Mucosa of gallbladder (tissue), 1 donor: ENCODE results near the gene NFIA. TPM values are rescaled to one million over a fixed set of nuclear protein-coding genes. Genes with fewer than 3 reads are reported as not detected.

Experiments
- DNase-seq: peaks from one replicate; pipeline ENCODE4 v3.0.0-alpha.2; 2020; ENCODE audit warnings: low spot score
- total RNA-seq: library from RNA; stranded (reverse); gene quantifications from one replicate; pipeline ENCODE4 v1.2.1, GENCODE V29; 2021
- donor health status: DM: no; HTN: no; CAD: no.

NFIA gene
- total RNA-seq, 1 donor from 2014 or later: 82.8 TPM

DNA sequence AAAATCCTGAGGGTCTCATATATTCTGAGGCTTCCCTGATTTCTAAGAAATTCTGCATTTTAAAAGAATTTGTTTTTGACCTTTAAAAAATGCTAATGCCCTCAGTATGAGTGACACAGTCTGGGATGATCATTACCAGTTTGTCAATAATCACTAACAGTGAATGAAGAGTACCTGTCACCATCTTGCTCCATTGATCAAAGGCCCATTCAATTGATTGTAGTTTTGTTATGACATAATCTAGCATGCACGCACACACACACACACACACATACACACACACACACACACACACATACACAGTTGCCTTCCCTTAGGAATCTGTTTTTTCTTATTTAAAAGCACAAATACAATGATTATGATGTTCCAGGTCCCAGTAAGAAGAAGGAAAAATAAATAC is 250.4 kb downstream of the NFIA start:
- no peak for DNase-seq

DNA sequence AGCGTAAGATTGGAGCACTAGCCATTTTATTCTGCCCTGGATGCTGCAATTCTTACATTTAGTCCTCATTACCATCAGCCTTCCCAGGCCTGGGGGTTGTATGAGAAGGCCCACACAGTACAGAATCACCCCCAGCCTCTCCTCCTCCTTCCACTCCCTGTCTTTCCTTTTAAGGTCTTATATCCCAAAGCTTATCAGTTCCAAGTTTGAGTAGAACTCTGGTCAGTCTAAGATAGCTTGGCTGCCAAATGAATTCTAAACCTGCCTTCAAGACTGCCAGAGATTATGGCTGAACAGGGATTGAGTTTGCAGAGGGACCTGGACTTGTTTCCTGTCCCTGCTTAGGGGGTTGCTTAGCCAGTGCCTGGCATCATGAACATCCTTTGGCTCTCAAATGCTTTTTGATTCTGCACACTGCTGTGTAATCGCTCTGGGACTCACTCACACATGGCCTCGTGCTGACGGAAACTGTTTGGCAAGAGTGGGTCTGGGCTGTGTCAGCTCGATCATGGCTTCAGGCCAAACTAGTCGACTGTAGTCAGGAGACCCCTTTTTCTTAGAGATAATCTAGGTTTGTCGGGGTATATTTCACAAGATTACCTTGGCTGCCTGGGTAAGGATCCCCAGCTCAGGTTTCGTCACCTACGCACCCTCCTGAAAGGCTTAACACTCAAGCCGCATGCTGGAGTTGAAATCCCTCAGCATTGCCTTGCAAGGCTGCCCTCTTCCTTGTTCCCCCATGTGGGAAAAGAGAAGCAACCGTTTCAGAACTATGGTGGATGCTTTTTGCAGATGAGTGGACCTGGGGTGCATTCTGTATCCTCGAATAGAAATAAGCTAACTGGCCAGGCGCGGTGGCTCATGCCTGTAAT is 252.6 kb downstream of the NFIA start:
- no peak for DNase-seq

DNA sequence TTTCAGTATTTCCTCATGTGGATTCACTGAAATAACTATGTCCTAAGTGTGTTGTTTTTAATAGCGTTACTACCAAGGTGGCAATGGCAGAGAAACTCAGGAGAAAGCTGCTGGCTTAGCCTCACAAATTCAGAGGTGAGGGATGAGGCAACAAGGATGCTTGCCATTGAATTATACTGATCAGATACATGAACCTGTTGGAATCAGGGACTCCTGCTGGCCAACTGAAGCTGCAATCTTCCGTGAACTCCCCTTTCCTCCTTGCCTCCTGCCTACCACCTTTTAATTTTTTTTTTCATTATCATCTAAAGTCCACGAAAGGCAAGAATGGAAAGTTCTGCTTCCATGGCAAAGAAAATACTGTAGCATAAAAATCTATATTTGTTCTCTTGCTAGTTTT is 254.7 kb downstream of the NFIA start:
- DNase-seq: no peak

DNA sequence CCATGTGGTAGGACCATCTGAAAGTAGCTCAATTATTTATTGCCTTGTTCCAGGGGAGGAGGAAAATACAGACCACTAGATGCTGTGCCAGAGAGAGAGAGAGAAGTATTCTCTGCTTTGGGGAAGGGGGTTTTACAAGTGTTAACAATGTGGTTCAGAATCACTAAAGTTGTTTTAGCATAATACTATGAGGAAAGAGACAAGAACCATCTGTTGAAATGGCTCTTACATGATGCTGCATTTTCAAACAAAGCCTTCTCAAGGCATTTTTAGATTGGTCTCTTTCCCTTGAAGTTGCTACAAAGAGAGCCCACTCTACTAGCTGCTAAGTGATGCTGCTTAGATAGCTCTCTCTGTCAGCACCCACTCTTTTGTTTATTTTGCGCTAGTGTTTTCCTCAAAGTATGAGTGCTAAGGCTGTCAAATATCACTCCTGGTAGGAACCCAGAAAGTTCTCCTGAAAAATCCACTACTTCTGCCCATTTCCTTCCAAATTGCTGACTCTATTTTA is 255.1 kb downstream of the NFIA start:
- DNase-seq: no peak

DNA sequence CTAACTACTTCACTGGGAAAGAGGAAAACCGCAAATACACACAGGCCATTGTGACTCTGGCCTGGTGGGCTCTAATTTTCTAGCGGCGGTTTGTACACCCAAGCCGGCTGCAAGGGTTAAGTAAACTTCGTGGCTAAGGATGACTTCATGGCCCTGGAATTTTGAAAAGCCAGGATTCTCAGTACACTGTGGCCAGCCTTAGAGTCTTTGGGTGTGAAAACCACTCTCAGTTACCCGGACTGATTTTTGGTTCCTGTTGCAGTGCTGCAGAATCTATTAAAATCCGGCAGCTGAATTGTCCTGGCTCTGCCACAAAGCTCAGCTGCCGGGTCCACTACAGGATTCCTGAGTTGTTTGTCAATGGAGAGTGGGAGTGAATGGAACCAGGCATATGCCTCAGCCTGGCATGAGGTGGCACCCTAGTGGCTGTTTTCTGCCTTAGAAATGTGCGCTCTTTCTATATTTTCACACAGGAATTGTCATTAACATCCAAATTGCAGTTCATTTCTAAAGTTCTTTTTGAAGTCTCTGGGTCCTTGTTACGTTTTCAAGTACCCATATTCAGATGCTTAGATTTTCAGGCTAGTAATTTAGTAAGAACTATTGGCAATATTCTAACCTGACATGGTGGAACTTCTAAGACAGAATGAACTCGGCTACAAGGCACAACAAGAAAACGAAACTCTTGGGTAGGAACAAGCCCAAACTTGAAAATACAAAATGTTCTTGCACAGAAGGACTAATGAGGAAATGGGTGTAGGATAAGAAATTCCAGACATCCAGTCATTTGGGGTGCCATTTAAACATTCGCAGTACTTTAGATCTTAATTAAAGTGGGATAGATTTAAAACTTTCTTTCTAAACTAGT is 255.9 kb downstream of the NFIA start:
- DNase-seq: peak; percentile 70

DNA sequence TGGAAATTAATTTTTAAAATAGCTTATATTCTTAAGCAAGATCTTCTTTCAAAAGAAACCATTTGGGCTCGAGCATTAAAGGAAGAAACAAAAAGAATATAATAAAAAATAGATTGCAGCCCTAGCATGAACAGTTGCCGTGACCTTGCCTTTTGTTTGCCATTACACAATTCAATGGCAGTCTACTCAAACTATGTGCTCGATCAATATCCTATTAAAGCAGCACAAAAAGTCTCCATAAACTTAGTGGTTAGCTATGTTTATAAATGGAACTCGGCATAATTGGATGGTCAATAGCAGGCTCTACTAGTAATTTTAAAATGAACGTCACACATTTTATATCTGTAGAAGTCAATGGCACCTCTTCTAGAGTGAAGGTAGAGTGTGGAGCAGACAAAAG is 256.5 kb downstream of the NFIA start:
- no peak for DNase-seq

DNA sequence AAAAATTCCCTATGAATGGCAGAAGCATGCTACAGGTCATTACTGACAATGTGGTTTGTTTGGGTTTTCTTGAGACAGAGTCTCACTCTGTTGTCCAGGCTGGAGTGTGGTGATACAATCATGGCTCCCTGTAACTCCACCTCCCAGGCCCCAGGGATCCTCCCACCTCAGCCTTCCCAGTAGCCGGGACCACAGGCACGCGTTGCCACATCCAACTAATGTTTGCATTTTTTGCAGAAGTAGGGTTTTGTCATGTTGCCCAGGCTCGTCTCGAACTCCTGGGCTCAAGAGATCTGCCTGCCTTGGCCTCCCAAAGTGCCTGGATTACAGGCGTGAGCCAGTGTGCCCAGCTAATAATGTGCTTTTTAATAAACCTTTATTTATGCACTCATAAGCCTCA is 259.1 kb downstream of the NFIA start:
- DNase-seq: no peak

DNA sequence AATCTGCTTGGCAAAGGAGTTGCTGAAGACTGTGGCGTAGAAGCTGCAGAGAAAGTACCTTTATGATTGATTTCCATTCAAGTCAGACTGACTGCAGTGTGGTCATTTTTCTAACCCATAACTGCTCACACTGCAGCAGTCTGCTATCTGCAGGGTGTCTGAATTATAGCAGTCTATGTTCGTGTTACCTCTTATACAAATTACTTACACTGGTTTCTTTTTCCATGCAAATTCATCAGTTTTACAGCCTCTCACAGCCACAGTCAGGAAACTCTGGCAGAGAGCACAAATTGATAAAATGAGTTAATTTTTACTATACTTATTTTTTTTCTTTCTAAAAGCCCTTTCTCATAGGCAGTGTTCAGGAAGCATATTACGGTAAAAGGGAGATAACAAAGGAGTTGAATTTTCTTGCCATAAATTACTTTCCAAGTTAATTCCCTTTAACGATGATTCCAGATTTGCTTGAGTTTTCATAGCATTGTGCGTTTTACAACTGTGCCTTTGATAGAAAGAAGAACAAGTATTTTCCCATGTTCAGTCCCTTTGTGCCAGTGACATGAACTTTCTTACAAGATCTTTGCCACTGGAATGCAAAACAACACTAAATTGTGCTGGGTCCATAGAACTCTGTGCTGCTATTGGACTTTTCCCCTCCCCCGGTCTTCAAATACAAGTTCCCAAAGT is 261.5 kb downstream of the NFIA start:
- DNase-seq: no peak

DNA sequence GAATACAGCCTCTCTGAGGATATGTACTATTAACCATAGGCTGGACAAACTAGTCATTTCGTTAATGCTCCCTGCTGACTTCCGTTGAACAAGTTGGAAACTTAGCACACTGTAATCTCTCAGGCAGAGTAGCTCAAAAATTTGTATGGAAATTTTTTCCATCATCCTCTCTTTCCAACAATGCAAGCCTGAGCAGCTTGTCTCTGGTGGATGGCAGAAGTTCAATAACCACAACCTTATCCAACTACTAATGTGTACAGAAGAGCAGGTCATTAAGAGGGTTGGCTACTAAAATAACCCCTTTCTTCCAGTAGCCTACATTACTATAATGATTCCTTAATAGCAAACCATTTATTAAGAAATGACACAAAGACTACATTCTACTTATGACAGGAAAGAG is 262.3 kb downstream of the NFIA start:
- no peak for DNase-seq

DNA sequence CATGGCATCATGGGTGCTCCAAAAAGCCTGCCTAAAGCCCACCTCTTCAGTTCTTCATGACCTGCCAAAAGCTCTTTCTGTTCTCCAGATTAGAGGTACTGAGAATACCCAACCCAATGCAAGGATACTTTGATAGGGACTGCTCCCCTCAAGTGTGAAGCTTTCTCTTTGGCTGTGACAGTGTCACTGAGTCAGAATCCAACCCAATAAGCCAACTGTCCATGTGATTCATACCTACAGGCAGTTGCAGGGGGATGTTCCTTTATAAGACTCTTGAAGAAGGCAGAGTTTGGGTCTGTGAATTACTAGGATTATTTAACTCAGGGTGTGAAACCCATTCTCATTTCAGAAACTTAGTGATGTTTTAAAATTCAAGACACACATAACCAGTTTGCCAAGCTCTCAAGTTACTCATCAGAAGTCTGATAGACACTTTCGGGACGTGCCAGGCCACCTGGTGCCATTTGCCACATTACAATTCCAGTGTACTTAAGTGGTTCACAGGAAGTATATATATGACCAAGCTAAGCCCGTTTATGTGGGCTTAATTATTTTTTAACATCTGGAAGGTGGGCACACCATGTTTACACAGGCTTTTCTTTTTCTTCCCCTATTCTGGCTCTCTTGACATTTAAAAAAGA is 265.8 kb downstream of the NFIA start:
- no peak for DNase-seq

DNA sequence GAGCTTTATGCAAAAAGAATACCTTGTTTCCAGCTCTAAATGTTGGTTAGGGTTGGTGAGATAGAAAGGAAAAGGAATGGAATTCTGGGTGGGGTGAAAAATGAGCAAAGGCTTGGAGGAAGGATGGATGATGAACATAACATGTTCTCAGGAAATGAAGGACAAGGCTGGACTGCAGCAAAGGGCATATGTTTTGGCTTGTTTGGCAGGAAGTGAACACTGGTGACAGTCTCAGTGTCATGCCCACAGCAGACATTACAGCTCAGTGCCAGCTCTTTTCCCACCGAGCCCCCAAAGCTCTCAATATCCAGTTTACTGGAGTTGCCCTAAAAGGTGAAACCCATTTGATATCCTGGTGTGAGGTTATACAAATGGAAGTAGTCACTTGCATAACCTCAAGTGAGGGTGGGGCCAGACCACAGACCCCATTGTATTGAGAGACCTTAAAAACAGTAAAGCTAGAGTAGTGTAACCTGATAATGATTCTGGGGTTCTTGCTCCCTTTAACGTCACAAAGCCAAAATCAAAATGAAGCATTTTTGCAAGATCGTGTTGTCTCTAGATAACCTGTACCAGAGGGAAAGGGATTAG is 270.6 kb downstream of the NFIA start:
- DNase-seq: no peak

DNA sequence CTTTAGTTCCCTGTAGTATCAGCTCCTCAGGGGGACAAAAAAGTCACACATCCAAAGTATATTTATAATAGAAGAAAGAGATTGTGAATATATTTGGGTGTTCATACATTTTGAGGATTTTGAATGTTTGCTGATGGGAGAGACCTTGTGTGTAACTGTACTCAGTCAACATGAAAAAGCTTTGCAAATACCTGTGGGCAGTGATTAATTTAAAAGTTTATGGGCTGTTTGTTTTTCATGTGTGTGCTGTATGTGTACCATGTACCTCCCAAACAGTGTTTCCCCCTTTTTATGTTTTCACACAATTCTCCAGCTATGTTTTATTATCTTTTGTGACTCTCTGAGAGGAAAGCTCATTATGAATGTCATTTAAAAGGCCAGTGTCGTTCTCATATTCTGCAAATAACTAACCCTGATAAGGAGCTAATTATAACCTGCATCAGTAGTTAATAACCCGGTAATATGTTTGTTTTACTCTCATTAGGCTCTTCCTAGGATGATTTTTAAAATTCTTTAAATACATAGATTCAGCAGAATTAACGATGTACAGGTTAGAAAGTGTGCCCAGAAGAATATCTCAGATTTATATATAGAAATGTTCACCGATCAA is 271.5 kb downstream of the NFIA start:
- DNase-seq: no peak

DNA sequence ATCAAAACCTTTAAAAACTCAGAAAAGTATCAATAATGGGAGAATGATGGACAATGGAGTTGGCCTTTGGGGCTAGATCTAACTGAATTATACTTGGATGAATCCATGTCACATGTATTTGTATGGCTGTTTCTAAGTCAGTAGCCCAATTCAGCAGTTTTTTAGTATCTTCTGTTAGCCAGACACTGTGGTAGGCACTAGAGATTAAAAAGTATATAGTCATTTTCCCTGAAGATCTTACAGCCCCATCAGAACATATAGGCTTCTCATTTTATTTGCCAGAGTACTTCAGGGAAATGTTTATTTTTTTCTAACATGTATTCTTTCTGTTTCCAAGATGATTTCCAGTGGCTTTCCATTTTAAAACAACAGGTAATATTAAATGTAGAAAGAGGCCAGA is 273.7 kb downstream of the NFIA start:
- DNase-seq: no peak

DNA sequence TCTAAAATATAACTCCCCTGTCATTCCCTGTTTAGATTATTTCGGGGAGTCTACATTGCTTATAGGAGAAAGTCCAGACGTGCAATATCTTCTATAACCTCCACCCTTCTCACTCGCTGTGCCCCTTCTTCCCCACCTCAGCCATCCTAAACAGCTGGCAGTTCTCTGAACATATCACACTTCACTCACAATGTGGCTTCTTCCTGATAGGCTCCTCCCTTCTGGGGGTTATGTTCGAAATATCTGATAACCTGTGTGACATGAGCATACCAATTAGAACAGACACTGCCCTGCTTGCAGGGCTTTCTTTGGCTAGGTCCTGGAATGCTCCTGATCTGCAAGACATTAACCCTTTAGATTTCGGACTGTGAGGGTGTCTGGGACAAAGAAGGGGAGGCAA is 274.6 kb downstream of the NFIA start:
- no peak for DNase-seq

DNA sequence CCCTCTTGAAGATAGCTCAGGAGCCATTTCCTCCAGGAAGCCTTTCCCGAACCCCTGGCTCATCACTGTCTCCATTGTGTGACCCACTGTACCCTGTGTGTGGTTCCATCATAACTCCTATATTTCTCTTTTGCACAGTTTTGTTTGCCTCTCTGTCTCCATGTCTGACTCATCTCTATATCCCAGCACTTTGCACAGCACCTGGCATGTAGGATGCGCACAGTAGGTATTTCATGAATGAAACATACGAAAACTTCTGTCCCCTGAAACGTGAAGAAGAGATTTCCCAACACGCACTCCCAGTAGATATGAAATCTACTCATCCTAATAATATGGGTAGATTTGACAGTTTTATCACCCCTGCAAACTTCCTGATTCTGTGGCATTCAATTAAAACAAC is 275.2 kb downstream of the NFIA start:
- DNase-seq: no peak

DNA sequence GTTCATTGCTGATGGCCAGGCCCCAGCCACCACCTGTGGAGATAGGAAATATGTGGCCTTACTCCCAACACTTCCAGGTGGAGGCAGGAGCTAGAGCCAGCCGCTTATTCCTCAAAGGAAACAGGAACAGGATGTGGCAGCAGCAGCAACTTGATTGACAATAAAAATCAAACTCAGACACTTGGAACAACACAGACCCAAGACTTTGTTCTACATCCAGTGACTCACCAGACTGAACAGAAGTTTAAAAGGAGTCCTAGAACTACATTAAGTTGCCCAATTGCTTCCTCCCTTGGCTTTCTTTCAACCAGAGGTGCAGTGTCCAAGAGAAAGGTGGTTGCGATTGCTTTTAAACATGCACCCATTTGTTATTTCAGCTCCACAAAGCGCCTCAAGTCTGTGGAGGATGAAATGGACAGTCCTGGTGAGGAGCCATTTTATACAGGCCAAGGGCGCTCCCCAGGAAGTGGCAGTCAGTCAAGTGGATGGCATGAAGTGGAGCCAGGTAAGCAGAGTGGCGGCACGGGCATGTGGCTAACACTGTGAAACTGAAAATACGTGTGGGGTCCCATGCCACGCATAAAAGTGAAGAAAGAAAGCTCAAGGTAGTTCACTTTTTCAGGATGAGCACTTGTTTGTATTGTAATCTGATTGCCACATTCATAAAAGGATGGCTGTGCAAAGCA is 276.6 kb downstream of the NFIA start:
- no peak for DNase-seq

DNA sequence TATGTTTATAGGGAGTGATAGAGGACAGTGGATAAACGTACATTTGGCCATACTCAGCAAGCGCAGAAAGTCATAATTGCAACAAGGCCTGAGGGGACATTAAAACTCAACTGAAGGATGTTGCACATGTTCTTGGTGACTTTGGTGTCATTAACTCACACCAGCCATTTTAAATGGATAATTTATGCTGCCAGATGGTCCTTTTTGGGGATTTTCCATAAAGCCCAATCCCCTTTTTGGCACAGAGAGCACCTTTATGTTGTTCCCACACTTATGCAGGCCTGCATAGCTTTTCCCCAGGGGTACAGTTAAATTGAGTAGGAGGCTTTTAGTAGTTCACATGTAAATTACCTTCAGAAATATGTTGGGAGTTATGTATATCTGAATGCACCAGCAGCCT is 279.6 kb downstream of the NFIA start:
- DNase-seq: no peak

DNA sequence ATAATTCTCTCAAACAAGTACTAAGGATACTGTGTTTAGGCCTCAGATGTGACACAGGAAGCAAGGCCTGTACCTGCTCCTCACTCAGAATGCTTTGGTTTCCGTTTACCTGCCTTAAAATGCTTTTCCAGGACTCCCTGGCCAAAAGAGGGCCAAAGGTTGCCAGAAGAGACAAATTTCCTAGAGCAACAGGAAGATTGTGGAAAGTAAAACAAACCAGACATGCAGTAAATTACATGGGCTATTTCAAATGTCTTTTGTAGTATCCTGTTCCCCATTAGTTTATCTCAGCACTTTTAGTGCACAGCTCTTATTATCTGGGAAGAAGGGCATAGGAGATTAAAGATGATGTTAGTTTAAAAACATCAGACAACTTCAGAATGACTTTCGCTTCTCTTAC is 280.0 kb downstream of the NFIA start:
- no peak for DNase-seq

DNA sequence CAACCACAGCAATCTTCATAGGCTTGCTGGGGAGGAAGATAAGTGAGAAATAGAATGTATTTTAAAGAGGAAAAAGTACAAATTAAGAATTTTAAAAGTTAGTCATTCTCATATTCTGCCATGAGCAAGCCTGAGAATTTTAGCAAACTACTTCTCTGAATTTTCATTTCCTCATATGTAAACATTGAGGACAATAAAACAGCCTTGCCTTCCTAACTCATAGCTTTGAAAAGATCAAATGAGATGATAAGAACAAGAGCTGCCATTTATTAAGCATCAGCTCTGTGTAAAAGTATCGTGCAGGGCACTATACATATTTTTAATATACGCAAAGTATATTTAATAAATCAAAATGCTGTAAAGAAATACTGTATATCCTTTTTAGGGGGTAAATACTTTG is 286.0 kb downstream of the NFIA start:
- no peak for DNase-seq

DNA sequence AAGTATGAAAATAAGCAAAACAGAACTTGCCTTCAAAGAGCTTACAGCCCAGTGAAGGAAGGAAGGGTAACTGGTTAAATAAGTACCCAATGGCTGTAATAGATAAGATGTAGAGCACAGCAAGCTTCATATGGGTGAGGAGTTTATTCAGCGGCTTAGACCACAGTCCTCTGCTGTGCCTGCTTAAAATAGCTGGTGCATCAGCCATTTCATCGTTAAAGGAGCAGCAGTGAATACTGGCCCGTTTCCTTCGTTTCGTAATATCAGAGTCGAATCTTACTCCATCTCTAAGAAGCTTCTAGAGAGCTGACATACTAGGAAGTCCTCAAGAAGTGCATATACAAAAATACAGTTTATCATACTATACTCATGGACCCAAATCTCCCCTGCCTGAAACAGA is 286.5 kb downstream of the NFIA start:
- DNase-seq: no peak
